Suppressor macrophage (primary cell): Measurements from ENCODE around the gene PERM1.
"Not testable (repeated sequence)": the region's sequence is repeated elsewhere in the genome, so short reads cannot be mapped to it uniquely, and the experiment has no call there.

Experiments used
- DNase-seq, 4 experiments: peaks; one replicate each; pipeline ENCODE4 v3.0.0-alpha.2; 2020 to 2022

The PERM1 gene

DNA sequence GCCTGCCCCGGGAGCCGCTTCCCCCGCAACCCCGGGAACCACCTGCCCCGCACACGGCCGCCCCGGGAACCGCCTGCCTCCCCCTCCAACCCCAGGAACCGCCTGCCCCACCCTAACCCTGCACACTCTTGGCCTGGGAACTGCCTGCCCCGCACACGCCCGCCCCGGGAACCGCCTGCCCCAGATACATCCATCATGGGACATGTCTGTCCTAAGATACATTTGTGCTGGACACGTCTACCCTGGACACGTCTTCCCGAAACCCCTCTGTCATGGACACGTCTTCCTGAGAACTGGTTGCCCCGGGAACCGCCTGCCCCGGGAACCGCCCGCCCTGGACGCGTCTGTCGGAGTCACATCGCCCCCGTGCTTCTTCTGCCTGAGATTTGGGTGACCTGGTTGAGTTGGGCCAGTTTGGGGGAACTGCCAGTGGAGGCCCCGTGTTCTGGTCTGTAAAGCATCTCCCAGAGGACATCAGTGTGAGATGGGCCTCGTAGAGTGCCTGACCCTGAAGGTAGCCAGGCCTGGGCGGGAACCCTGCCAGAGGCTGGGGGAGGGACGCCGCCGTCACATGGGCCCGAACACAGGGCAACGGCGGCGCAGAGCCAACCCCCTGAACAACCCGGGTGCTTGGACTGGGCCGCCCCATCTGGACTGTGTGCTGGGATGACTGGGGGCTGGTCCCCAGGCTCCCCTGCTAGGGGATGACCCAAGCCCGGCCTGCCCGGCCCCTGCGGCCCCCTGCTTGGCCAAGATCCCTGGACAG, 3.6 kb downstream of the PERM1 start:
- no peak for DNase-seq

GRCh38 chr1:976791-977190, 5.1 kb downstream of the PERM1 start:
- not testable (repeated sequence) for DNase-seq

- peak; percentile 66 to 82 (median 74) for DNase-seq
Measured at GRCh38 chr1:975896-976683, 5.8 kb downstream of the PERM1 start.

DNA sequence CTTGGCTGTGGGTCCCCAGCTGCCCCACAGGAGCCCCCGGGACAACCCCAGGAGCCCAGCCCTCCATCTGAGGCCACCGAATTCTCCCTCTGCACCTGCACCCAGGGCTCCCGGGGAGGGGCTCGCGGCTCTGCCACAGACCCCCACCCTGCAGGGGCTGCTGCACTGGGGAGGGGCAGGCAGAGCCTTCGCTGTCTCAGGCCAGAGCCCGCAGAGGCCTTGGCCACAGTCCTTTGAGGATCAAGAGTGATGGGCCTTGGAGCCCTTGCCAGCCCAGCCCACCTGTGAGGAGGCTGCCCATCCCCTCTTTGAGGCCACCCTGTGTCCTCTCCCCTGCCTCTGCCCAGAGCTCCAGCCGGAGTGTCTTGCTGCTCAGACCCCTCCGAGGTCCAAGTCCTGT, 6.5 kb downstream of the PERM1 start:
- DNase-seq, result peak in 1 of 4 experiments; percentile 2

GRCh38 chr1:974687-975328, 7.1 kb downstream of the PERM1 start:
- peak in 1 of 4 experiments; percentile 2 for DNase-seq

DNA sequence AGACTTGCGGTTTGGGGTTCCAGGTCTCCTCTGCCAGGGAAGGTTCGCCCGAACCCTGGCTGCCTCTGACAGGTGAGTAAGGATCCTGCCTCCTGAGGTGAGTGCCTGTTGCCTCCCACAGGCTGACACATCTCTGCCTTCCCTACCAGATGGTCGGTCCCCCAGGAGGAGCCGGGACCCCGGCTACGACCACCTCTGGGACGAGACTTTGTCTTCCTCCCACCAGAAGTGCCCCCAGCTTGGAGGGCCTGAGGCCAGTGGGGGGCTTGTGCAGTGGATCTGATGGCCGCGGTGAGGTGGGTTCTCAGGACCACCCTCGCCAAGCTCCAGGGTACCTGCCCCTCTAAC, 7.6 kb downstream of the PERM1 start:
- DNase-seq, result no peak

- no peak for DNase-seq
Measured at GRCh38 chr1:973459-974292, 8.2 kb downstream of the PERM1 start.

DNA sequence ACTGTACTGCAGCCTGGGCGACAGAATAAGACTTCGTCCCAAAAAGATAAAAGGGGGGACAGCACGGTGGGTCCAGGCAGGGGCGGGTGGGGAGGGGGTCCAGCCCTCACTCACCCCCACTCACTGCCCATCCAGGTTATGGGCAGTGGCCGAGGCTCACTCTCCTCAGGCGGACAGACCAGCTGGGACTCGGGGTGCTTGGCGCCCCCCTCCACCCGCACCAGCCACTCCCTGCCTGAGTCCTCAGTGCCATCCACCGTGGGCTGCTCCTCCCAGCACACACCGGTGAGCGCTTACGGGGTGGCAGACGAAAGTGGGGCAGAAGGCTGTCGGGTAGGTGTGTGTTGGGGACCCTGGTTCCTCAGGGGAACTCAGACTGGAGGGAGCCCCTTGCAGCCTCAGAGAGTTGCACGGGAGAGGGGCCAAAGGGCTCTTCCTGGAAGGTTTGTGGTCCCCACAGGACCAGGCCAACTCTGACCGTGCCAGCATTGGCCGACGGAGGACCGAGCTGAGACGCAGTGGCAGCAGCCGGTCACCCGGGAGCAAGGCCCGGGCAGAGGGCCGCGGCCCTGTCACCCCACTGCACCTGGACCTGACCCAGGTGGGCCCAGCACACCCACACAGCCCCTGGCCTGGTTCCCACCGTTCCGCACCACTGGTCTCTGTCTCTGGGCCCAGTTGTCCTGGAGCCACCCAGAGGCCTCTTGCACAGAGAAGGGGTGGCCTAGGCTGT, 9.0 kb downstream of the PERM1 start:
- no peak for DNase-seq

GRCh38 chr1:971751-972506, 10.0 kb downstream of the PERM1 start:
- DNase-seq, result no peak

DNA sequence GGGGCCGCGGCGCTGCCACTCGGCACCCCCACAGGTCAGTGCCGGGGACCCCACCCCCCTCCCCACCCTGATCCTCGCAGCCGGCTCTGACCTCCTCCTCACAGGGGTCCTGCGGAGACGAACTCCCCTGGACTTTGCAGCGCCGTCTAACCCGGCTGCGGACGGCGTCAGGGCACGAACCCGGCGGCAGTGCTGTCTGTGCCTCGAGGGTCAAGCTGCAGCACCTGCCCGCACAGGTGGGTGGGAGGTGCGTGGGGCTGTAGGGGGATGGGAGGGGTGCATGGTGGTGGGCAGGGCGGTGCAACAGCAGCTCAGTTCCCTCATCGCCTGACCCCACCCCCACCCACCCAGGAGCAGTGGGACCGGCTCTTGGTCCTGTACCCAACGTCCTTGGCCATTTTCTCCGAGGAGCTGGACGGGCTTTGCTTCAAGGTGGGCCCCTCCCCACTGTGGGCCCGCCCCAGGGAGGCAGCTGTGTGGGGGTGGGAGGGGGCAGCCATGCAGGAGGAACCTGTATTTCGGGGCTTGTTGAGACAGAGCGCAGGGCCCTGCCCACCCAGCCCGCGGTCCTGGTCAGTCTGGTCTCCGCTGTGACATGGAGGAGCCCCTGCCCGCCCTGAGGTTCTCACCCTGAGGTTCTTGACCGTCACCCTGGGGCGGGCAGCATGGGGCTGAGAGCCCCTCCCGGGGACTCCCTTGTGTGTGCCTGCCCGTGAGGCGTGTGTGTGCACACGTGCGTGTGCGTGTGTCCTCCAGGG, 10.7 kb downstream of the PERM1 start:
- peak in 1 of 4 experiments; percentile 1 for DNase-seq

- peak in 1 of 4 experiments; percentile 0 for DNase-seq
Measured at GRCh38 chr1:970242-970972, 11.5 kb downstream of the PERM1 start.

DNA sequence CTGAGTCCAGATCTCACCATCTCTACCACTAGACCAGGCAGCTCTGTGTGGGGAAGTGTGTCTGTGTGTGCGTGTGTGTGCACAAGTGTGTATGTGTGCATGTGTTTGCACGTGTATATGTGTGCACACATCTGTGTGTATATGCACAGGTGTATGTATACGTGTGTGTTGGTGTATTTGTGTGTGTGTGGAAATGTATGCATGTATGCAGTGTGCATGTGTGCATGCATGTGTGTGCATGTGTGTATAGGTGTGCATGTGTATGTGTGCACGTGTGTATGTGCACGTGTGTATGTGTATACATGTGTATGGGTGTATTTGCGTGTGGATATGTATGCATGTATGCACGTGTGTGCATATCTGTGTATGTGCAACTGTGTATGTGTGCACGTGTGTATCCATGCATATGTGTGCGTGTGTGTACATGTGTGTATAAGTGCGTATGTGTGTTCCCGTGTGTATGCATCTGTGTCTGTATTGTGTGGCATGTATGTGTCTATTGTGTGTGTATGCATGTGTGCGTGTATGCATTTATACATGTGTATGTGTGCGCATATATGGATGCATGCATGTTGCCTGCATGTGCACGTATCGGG, 12.5 kb downstream of the PERM1 start:
- DNase-seq, result no peak

DNA sequence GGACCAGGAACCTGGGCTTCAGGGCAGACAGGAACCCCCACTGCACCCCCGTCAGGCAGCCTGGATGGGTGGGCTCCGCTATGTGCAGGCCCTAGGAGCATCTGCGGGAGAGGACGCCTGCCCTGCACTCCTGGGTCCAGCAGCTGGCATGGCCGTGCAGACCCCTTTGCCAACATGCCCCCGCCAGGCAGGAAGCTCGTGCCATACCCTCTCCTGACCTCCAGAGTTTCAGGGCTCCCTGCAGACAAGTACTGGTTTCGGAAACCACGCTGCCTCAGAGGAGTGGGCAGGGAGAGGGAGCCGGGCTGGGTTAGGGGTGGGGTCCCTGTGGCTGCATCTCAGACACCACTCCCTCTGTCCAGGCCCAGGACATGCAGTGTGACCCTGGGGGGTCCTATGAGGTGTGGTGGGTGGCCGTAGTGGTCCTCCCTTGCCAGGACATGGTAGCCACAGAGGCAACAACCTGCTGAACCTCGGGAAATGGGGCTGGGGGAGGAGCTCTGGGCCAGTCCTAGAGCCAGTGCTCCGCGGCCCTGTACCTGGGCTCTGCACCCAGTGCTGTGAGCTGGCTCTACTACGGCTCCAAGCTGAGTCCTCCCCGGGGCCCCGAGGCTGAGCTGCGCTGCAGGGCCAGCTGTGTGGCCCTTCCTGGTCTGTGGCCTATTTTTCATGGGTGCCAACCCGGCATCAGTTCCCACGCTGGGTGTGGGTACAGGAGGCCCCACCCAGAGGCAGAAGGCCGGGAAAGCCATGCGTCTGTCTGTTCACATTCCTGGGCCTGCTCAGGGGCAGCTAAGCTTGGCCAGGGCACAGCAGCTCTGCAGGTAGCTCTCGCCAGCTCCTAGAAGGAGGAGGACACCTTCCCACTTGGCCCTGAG, 14.2 kb downstream of the PERM1 start:
- DNase-seq, result no peak

DNA sequence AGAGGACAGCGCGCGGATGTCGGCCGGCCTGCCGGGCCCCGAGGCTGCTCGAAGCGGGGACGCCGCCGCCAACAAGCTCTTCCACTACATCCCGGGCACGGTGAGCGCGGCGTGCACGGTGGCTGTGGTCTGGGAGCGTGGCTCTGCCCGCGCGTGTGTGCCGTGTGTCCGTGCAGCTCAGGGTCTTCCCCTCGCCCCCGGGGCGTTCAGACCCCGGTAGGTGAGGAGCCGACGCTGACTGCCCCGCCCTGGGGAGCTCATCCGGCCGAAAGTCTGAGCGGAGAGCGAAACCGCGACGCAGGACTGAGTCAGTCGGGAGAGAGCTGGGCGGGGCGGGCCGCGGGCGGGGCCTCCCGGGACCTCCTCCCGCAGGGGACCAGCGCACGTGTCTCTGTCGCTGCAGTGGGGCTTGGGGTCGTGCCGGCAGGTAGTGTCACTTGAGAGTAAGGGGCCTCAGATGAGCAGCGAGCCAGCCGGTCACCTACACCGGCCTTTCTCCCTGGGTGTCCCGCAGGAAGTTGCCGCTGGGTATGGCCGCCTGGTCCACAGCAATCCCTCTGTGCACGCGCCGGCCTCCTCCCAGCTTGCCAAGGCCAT, 15.1 kb downstream of the PERM1 start:
- peak; percentile 49 to 79 (median 62) for DNase-seq

DNA sequence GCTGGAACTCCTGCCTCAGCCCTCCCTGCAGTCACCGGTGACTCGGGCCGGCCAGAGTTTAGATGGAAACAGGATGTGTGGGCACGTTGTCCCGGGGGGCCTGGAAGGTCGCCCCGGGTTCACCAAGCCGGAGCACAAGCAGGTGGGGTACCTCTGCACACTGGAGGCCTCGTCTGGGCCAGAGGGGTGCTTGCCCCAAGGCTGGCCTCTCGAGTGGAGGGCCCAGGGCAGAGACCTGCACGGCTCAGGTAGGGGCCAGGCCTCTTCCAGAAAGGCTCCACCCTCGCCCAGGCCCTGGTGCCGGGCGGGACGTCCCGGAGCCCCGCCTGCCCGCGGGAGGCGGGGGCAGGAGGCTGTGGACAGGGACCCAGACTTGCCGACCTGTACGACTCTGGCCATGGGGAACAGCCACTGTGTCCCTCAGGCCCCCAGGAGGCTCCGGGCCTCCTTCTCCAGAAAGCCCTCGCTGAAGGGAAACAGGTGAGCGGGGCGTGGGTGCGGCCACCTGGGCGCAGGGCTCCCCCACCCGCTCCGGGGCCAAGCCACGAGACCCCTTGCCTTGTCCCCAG, 15.7 kb downstream of the PERM1 start, which contains the start of gene PLEKHN1:
Gene PLEKHN1 (plus strand): TSS at position 348 of the 569 bp plus-strand sequence. CDS start 50 bp downstream, at position 398.
- peak in 3 of 4 experiments; percentile 27 to 66 (median 52) for DNase-seq

GRCh38 chr1:965526-966134, 16.3 kb downstream of the PERM1 start:
- DNase-seq, result no peak
